Brain microvascular endothelial cell (primary cell): ENCODE measurements around the gene GRIK4.

ENCODE experiments used
- DNase-seq: peaks from one replicate; pipeline ENCODE4 v3.0.0-alpha.2; 2020
- H3K27ac ChIP-seq: fragments of 250-450 bp; sonication (Bioruptor Pico); 2 replicates; pipeline ENCODE4 v1.5.1; 2020; ENCODE audit warnings: mild to moderate bottlenecking, moderate library complexity
- H3K27me3 ChIP-seq: fragments of 250-450 bp; sonication (Bioruptor Pico); replicated peaks from 2 replicates; pipeline ENCODE4 v1.5.1; 2020; ENCODE audit warnings: mild to moderate bottlenecking
- H3K36me3 ChIP-seq: fragments of 250-450 bp; sonication (Bioruptor Pico); replicated peaks from 2 replicates; pipeline ENCODE4 v1.5.1; 2020; ENCODE audit warnings: mild to moderate bottlenecking
- H3K4me3 ChIP-seq: 2 replicates; pipeline ENCODE4 v1.5.1; 2011; ENCODE audit warnings: low read depth, mild to moderate bottlenecking, control low read depth, low read length, moderate library complexity
- CTCF ChIP-seq: IDR thresholded peaks from 2 replicates; pipeline ENCODE4 v1.5.1; 2011; ENCODE audit warnings: low read depth, mild to moderate bottlenecking, moderate library complexity, low read length, control low read depth, inconsistent platforms; ENCODE audit errors: missing control alignments
- in situ Hi-C: cut with HindIII; loops from 2 replicates; pipeline ENCODE4 v1.10.0; 2017; ENCODE audit warnings: low sequenced_read_pairs, low pct_ligation_motif_present

Gene GRIK4

GRCh38 chr11:120597250-120598215 is 86.0 kb downstream of the GRIK4 start:
- TF ChIP-seq CTCF: no peak
- no peak for DNase-seq
- no peaks in the 10 kb centered on the region for H3K36me3 ChIP-seq
- no peaks in the 10 kb centered on the region for H3K27me3 ChIP-seq
- in situ Hi-C loops: no loop called here
- no peak overlapping the region for H3K27ac ChIP-seq
- no peak overlapping the region for H3K4me3 ChIP-seq

- TF ChIP-seq CTCF: no peak
- Histone ChIP-seq H3K27ac (no peak overlapping the region), H3K4me3 (no peak overlapping the region), H3K27me3 (no peaks in the 10 kb centered on the region), H3K36me3 (no peaks in the 10 kb centered on the region)
- DNase-seq: no peak
- in situ Hi-C loops: no loop called here
Measured at GRCh38 chr11:120598517-120599257, 87.1 kb downstream of the GRIK4 start.

- in situ Hi-C loops: no loop called here
- TF ChIP-seq CTCF: no peak
- Histone ChIP-seq H3K4me3 (no peak overlapping the region), H3K27ac (no peak overlapping the region), H3K27me3 (no peaks in the 10 kb centered on the region), H3K36me3 (no peaks in the 10 kb centered on the region)
- DNase-seq: no peak
Measured at GRCh38 chr11:120599816-120600420, 88.4 kb downstream of the GRIK4 start.

- no peak for TF ChIP-seq CTCF
- Histone ChIP-seq H3K36me3 (no peaks in the 10 kb centered on the region), H3K4me3 (no peak overlapping the region), H3K27ac (no peak overlapping the region), H3K27me3 (no peaks in the 10 kb centered on the region)
- in situ Hi-C loops: no loop called here
- peak; percentile 11 for DNase-seq
Measured at GRCh38 chr11:120601536-120601935, 90.0 kb downstream of the GRIK4 start.

GRCh38 chr11:120603071-120603470 is 91.5 kb downstream of the GRIK4 start:
- no peak for TF ChIP-seq CTCF
- Histone ChIP-seq H3K4me3 (no peak overlapping the region), H3K27me3 (no peaks in the 10 kb centered on the region), H3K27ac (no peak overlapping the region), H3K36me3 (no peaks in the 10 kb centered on the region)
- DNase-seq: no peak
- in situ Hi-C loops: no loop called here
